Activated B cell treated with CpG ODN at 0.5 μM for 24 hours (primary cell): ENCODE results near the gene USP32. TPM values are rescaled to one million over a fixed set of nuclear protein-coding genes. Genes with fewer than 3 reads are reported as not detected.
A peak's percentile ranks its signal among the peaks of the same experiment; 100 is the strongest.
"Not testable (repeated sequence)": the region's sequence is repeated elsewhere in the genome, so short reads cannot be mapped to it uniquely, and the experiment has no call there.

Experiments used
- ATAC-seq: fragments of 200-7000 bp; cut with Tn5 transposase; one replicate; pipeline ENCODE4 v1.10.0; 2021; ENCODE audit warnings: low read depth, mild to moderate bottlenecking, moderate library complexity
- CTCF ChIA-PET: fragments of 350-600 bp; sonication (Branson Sonifier 250); formaldehyde crosslinking; loops from one replicate; lab custom pipeline; 2021; ENCODE audit warnings: antibody characterized with exemption; lab: Charles Lee
- POLR2A ChIA-PET: fragments of 350-600 bp; sonication (Branson Sonifier 250); formaldehyde crosslinking; loops from one replicate; lab custom pipeline; 2021; ENCODE audit warnings: antibody characterized with exemption; lab: Charles Lee
- DNase-seq: peaks from one replicate; pipeline ENCODE4 v3.0.0; 2022
- H3K27ac Mint-ChIP-seq: one replicate; pipeline ENCODE4 v1.8.0; 2020; ENCODE audit warnings: mixed read lengths
- H3K27me3 Mint-ChIP-seq: one replicate; pipeline ENCODE4 v1.8.0; 2021; ENCODE audit warnings: mixed read lengths
- H3K36me3 Mint-ChIP-seq: one replicate; pipeline ENCODE4 v1.8.0; 2021; ENCODE audit warnings: low read depth, mixed read lengths
- H3K4me1 Mint-ChIP-seq: one replicate; pipeline ENCODE4 v1.8.0; 2021; ENCODE audit warnings: mixed read lengths
- H3K4me3 Mint-ChIP-seq: one replicate; pipeline ENCODE4 v1.8.0; 2020; ENCODE audit warnings: mild to moderate bottlenecking, mixed read lengths
- H3K9me3 Mint-ChIP-seq: one replicate; pipeline ENCODE4 v1.8.0; 2020; ENCODE audit warnings: mixed read lengths
- CTCF ChIP-seq: fragments of 200-600 bp; IDR thresholded peaks from one replicate; pipeline ENCODE4 v1.8.0; 2022; ENCODE audit warnings: antibody characterized with exemption, mild to moderate bottlenecking
- intact Hi-C: fragments of 100-400 bp; cut with micrococcal nuclease; formaldehyde crosslinking; loops from one replicate; pipeline ENCODE4 v1.15.1; 2024
- total RNA-seq: library from RNA; stranded (reverse); gene quantifications from 2 replicates; pipeline ENCODE4 v1.2.3, GENCODE V29; 2022

The USP32 gene
- total RNA-seq, 1 donor from 2014 or later = 59.2 TPM

GRCh38 chr17:60426596-60426995, 34.7 kb upstream of the USP32 start:
- intact Hi-C loops = no loop called here
- CTCF ChIA-PET = no interaction called here
- Mint-ChIP-seq H3K4me1 (peaks cover 3% of the 10 kb centered on the region), H3K27me3 (peaks cover 8% of the 10 kb centered on the region), H3K9me3 (no peaks in the 10 kb centered on the region), H3K27ac (no peak overlapping the region), H3K4me3 (no peak overlapping the region), H3K36me3 (no peaks in the 10 kb centered on the region)
- POLR2A ChIA-PET = no interaction called here
- TF ChIP-seq CTCF = no peak
- DNase-seq (no peak), ATAC-seq (no peak)

- H3K36me3 Mint-ChIP-seq = no peaks in the 10 kb centered on the region
- no peaks in the 10 kb centered on the region for H3K9me3 Mint-ChIP-seq
- peaks cover 8% of the 10 kb centered on the region for H3K4me1 Mint-ChIP-seq
- no peak for TF ChIP-seq CTCF
- H3K4me3 Mint-ChIP-seq = no peak overlapping the region
- intact Hi-C loops = no loop called here
- no peak overlapping the region for H3K27ac Mint-ChIP-seq
- CTCF ChIA-PET = no interaction called here
- POLR2A ChIA-PET = interaction anchor here (0.5 kb wide), 1 partner anchor 8 kb away, joined by 3 read pairs; no protein-coding TSS in a partner anchor
- no peak for ATAC-seq
- peaks cover 4% of the 10 kb centered on the region for H3K27me3 Mint-ChIP-seq
- no peak for DNase-seq
Observed at GRCh38 chr17:60425626-60426025, 33.7 kb upstream of the USP32 start.

- ChIA-PET POLR2A (interaction anchor here (0.6 kb wide), 1 partner anchor 335 kb away, joined by 8 read pairs; no protein-coding TSS in a partner anchor), CTCF (interaction anchor here (1.6 kb wide), 1 partner anchor 283 kb away, joined by 4 read pairs; no protein-coding TSS in a partner anchor)
- H3K36me3 Mint-ChIP-seq = no peaks in the 10 kb centered on the region
- H3K4me1 Mint-ChIP-seq = peaks cover 8% of the 10 kb centered on the region
- intact Hi-C loops = no loop called here
- ATAC-seq = no peak
- no peaks in the 10 kb centered on the region for H3K9me3 Mint-ChIP-seq
- no peak overlapping the region for H3K27ac Mint-ChIP-seq
- no peak overlapping the region for H3K4me3 Mint-ChIP-seq
- H3K27me3 Mint-ChIP-seq = peaks cover under 1% of the 10 kb centered on the region
- DNase-seq = no peak
- no peak for TF ChIP-seq CTCF
Observed at GRCh38 chr17:60423865-60424264, 31.9 kb upstream of the USP32 start.

- ChIA-PET CTCF (no interaction called here), POLR2A (interaction anchor here (1.8 kb wide), 2 partner anchors 23 to 30 kb away, joined by 6 to 12 read pairs; partner anchors contain the start of gene USP32)
- Mint-ChIP-seq H3K4me1 (peaks cover 8% of the 10 kb centered on the region), H3K27me3 (no peaks in the 10 kb centered on the region), H3K9me3 (no peaks in the 10 kb centered on the region), H3K4me3 (peak within 1 kb of the TSS; percentile 85), H3K36me3 (no peaks in the 10 kb centered on the region), H3K27ac (peak within 1 kb of the TSS; percentile 81)
- no peak for TF ChIP-seq CTCF
- no peak for DNase-seq
- intact Hi-C loops = no loop called here
- ATAC-seq = no peak
Observed at GRCh38 chr17:60422162-60422665, 30.3 kb upstream of the USP32 start, which contains the start of gene CHCT1. TSS of gene CHCT1 (plus strand) at chr17:60422489. CDS start at chr17:60422593, 104 bp downstream.

GRCh38 chr17:60421273-60422161, 29.6 kb upstream of the USP32 start:
- peak; percentile 79 for DNase-seq
- POLR2A ChIA-PET = interaction anchor here (1.0 to 1.8 kb wide), 3 partner anchors 23 to 32 kb away, joined by 6 to 12 read pairs (median 7); partner anchors contain the start of gene USP32
- Mint-ChIP-seq H3K36me3 (no peaks in the 10 kb centered on the region), H3K27ac (peak overlapping the region; percentile 81), H3K4me3 (peak overlapping the region; percentile 85), H3K27me3 (no peaks in the 10 kb centered on the region), H3K4me1 (peaks cover 8% of the 10 kb centered on the region), H3K9me3 (no peaks in the 10 kb centered on the region)
- peak; percentile 100 for TF ChIP-seq CTCF
- ATAC-seq = peak; percentile 93
- intact Hi-C loops = loop anchor here (1.0 kb wide), 6 partner anchors 15 to 217 kb away; partner anchors contain the start of genes PPM1D and USP32
- CTCF ChIA-PET = interaction anchor here (0.5 to 1.2 kb wide), 8 partner anchors 19 to 160 kb away, joined by 3 to 7 read pairs (median 3); no protein-coding TSS in a partner anchor

GRCh38 chr17:60419875-60420274, 27.9 kb upstream of the USP32 start:
- H3K36me3 Mint-ChIP-seq, H3K4me3 Mint-ChIP-seq, H3K9me3 Mint-ChIP-seq, ATAC-seq, intact Hi-C loops, DNase-seq, H3K27ac Mint-ChIP-seq, H3K27me3 Mint-ChIP-seq, H3K4me1 Mint-ChIP-seq: not testable (repeated sequence)
- CTCF ChIA-PET = interaction anchor here (1.2 kb wide), 1 partner anchor 34 kb away, joined by 3 read pairs; no protein-coding TSS in a partner anchor
- POLR2A ChIA-PET = interaction anchor here (0.7 kb wide), 2 partner anchors 22 to 136 kb away, joined by 3 to 4 read pairs; no protein-coding TSS in a partner anchor

- POLR2A ChIA-PET, H3K27ac Mint-ChIP-seq: not testable (repeated sequence)
- CTCF ChIA-PET = interaction anchor here (1.1 kb wide), 1 partner anchor 28 kb away, joined by 3 read pairs; no protein-coding TSS in a partner anchor
Observed at GRCh38 chr17:60419003-60419402, 27.1 kb upstream of the USP32 start.

More at GRCh38 chr17:60419003-60419402, 27.1 kb upstream of the USP32 start:
- DNase-seq, H3K4me3 Mint-ChIP-seq, H3K4me1 Mint-ChIP-seq, H3K27me3 Mint-ChIP-seq, ATAC-seq, H3K9me3 Mint-ChIP-seq, H3K36me3 Mint-ChIP-seq, intact Hi-C loops: not testable (repeated sequence)
